BJ (cell line): ENCODE data around the gene SALL4. TPM values are rescaled to one million over a fixed set of nuclear protein-coding genes. Genes with fewer than 3 reads are reported as not detected.

Experiments
- CTCF ChIA-PET: fragments of 350-600 bp; formaldehyde crosslinking; extraction: SDS; loops from one replicate; lab custom pipeline; 2021; ENCODE audit warnings: antibody characterized with exemption, inconsistent platforms; lab: Yijun Ruan, JAX
- POLR2A ChIA-PET: fragments of 300-600 bp; sonication (Branson Sonifier 250); formaldehyde crosslinking; extraction: SDS; loops from one replicate; lab custom pipeline; 2021; ENCODE audit warnings: antibody characterized with exemption; lab: Charles Lee
- DNase-seq: peaks from one replicate; pipeline ENCODE4 v3.0.0-alpha.2; 2011; ENCODE audit warnings: low read depth
- H3K27me3 ChIP-seq: 2 replicates; pipeline ENCODE4 v1.6.0; 2011; ENCODE audit warnings: low read length; ENCODE audit not compliant: control insufficient read depth, insufficient read depth
- H3K36me3 ChIP-seq: 2 replicates; pipeline ENCODE4 v1.5.1; 2011; ENCODE audit warnings: low read length; ENCODE audit not compliant: control insufficient read depth, insufficient read depth
- H3K4me3 ChIP-seq: 2 replicates; pipeline ENCODE4 v1.5.1; 2011; ENCODE audit warnings: low read depth, mild to moderate bottlenecking, control low read depth, low read length
- polyA plus RNA-seq: library from polyadenylated mRNA; depleted of rRNA; stranded (reverse); fragments of >200 nt; gene quantifications from 2 replicates; pipeline ENCODE4 v1.2.3, GENCODE V29; 2011
- TF ChIP-seq, protein P1 (sequence below): IDR thresholded peaks from 2 replicates; pipeline ENCODE4 v1.5.1; 2011; ENCODE audit warnings: low read depth, mild to moderate bottlenecking, control low read depth, inconsistent platforms, low read length, moderate library complexity; ENCODE audit not compliant: insufficient read depth

The SALL4 gene
- polyA plus RNA-seq, 1 experiment: 0.54 TPM

DNA sequence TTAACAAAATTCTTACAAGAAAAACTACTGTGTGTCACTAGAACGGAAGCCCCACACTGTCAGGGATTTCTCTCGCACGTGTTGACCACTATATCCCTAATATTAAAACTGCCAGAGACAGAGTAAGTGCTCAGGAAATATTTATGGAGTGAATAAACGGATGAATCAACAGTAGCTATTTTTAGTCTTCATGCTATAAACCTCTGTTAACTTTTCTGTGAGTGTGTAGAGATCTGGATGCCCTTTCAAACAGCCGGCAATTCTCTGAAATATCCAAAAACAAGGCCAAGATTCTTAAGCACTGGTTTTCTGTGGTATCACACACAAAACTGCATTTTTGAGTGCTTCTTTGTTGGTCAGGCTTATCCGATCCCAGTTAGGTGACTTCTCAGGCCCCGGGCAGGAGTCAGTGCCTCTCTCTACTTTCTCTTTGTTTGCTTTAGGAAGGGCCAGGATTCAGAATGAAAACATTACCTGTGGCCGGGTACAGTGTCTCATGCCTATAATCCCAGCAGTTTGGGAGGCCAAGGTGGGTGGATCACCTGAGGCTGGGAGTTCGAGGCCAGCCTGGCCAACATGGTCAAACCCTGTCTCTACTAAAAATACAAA is 49.9 kb downstream of the SALL4 start:
- TF ChIP-seq, protein P1, sequence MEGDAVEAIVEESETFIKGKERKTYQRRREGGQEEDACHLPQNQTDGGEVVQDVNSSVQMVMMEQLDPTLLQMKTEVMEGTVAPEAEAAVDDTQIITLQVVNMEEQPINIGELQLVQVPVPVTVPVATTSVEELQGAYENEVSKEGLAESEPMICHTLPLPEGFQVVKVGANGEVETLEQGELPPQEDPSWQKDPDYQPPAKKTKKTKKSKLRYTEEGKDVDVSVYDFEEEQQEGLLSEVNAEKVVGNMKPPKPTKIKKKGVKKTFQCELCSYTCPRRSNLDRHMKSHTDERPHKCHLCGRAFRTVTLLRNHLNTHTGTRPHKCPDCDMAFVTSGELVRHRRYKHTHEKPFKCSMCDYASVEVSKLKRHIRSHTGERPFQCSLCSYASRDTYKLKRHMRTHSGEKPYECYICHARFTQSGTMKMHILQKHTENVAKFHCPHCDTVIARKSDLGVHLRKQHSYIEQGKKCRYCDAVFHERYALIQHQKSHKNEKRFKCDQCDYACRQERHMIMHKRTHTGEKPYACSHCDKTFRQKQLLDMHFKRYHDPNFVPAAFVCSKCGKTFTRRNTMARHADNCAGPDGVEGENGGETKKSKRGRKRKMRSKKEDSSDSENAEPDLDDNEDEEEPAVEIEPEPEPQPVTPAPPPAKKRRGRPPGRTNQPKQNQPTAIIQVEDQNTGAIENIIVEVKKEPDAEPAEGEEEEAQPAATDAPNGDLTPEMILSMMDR: no peak
- no peaks in the 10 kb centered on the region for H3K27me3 ChIP-seq
- POLR2A ChIA-PET: no interaction called here
- no peaks in the 10 kb centered on the region for H3K36me3 ChIP-seq
- H3K4me3 ChIP-seq: no peak overlapping the region
- peak; percentile 83 for DNase-seq
- CTCF ChIA-PET: interaction anchor here (0.6 to 1.3 kb wide), 2 partner anchors 52 to 320 kb away, joined by 3 to 4 read pairs; no protein-coding TSS in a partner anchor

DNA sequence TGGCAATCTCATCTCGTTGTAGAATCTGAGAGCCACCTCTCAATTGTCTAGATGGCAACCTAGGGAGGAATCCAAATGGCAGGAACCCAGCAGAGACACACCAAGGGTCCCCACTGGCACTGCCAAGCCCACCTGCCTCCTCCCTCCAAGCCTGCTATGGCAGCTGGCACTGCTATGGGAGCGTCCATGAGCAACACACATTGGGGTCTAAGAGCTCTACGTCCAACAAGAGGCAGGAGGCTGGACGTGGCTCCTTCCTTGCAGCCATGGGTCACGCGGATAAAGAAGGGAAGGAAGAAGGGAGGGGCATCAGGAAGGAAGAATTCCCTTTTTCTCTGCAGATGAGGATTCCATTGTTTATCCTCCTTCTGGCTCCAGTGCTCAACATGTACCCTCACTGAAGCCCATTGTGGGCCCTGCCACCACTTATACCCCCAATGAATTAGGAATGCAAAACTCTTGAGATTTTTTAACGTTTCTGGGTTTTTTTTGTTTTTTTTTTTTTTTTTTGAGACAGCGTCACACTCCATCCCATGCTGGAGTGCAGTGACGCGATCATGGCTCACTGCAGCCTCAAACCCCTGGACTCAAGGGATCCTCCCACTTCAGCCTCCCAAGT is 51.4 kb downstream of the SALL4 start:
- H3K27me3 ChIP-seq: no peaks in the 10 kb centered on the region
- DNase-seq: no peak
- TF ChIP-seq, protein P1: no peak
- CTCF ChIA-PET: interaction anchor here (1.5 kb wide), 1 partner anchor 50 kb away, joined by 5 read pairs; no protein-coding TSS in a partner anchor
- no peaks in the 10 kb centered on the region for H3K36me3 ChIP-seq
- H3K4me3 ChIP-seq: no peak overlapping the region
- POLR2A ChIA-PET: no interaction called here

DNA sequence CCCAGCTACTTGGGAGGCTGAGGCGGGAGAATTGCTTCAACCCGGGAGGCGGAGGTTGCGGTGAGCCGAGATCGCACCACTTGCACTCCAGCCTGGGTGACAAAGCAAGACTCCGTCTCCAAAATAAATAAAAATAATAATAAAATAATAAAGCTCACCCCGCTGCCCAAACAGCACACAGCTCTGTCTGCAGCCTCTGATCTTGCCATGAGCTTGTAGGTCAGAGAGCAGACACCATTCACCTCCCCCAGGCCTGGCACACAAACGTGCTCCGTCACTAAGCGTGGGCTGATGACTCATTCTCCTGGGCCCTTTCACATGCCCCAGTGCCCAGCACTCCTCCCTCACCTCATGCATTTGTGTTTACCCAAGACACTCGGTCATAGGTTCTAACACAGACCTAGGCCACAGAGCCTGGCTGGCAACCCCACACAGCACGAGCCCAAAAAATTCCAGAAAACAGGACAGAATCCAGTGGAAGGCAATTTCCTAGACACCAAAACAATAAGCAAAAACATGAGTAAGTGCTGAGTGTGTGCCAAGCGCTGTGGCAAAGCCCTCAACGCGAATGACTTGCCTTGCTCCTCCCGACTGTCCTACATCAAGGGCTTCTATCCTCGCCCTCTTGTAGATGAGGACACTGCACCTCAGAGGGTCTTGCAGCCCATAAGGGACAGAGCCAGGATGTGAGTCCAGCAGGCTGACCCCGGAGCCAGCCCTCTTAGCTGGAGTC is 52.1 kb downstream of the SALL4 start:
- no peak overlapping the region for H3K4me3 ChIP-seq
- no peaks in the 10 kb centered on the region for H3K36me3 ChIP-seq
- ChIA-PET POLR2A (no interaction called here), CTCF (interaction anchor here (1.0 to 1.5 kb wide), 5 partner anchors 11 to 335 kb away, joined by 3 to 6 read pairs (median 4); no protein-coding TSS in a partner anchor)
- H3K27me3 ChIP-seq: no peaks in the 10 kb centered on the region
- peak; percentile 49 for DNase-seq
- TF ChIP-seq, protein P1: no peak

DNA sequence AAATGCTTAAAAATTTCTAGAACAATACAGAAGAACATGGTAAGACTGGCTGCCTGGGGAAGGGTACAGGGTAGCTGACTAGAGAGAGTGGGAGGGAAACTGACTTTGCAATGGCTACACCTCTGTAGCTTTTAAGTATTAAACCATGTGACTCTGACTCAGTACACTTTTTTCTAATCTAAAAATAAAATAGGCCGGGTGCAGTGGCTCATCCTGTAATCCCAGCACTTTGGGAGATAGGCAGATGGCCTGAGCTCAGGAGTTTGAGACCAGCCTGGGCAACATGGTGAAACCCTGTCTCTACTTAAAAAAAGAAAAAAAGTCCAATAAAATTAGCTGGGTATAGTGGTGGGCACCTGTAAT is 52.7 kb downstream of the SALL4 start:
- no peak overlapping the region for H3K4me3 ChIP-seq
- POLR2A ChIA-PET: no interaction called here
- CTCF ChIA-PET: interaction anchor here (1.0 to 1.5 kb wide), 5 partner anchors 10 to 335 kb away, joined by 3 to 6 read pairs (median 4); no protein-coding TSS in a partner anchor
- H3K27me3 ChIP-seq: no peaks in the 10 kb centered on the region
- TF ChIP-seq, protein P1: no peak
- H3K36me3 ChIP-seq: no peaks in the 10 kb centered on the region
- no peak for DNase-seq
